Mononuclear cell (primary cell): Measurements from ENCODE around the gene TSHZ3. TPM values are rescaled to one million over a fixed set of nuclear protein-coding genes. Genes with fewer than 3 reads are reported as not detected.

Experiments
- H3K27me3 ChIP-seq: 2 replicates; pipeline ENCODE4 v1.6.0; 2011; ENCODE audit warnings: low read length, control low read depth; ENCODE audit not compliant: insufficient read depth
- H3K4me1 ChIP-seq: 2 replicates; pipeline ENCODE4 v1.5.1; 2011; ENCODE audit warnings: mild to moderate bottlenecking, low read length, control low read depth; ENCODE audit not compliant: insufficient read depth
- H3K4me3 ChIP-seq: 2 replicates; pipeline ENCODE4 v1.5.1; 2011; ENCODE audit warnings: mild to moderate bottlenecking, low read length, moderate library complexity
- H3K9me3 ChIP-seq: 2 replicates; pipeline ENCODE4 v1.5.1; 2011; ENCODE audit warnings: low read depth, mild to moderate bottlenecking, control low read depth, low read length
- total RNA-seq: library from RNA; depleted of rRNA; stranded (reverse); fragments of >200 nt; gene quantifications from one replicate; pipeline ENCODE4 v1.2.3, GENCODE V29; 2012

TSHZ3 gene
- total RNA-seq, result 1.9 TPM

DNA sequence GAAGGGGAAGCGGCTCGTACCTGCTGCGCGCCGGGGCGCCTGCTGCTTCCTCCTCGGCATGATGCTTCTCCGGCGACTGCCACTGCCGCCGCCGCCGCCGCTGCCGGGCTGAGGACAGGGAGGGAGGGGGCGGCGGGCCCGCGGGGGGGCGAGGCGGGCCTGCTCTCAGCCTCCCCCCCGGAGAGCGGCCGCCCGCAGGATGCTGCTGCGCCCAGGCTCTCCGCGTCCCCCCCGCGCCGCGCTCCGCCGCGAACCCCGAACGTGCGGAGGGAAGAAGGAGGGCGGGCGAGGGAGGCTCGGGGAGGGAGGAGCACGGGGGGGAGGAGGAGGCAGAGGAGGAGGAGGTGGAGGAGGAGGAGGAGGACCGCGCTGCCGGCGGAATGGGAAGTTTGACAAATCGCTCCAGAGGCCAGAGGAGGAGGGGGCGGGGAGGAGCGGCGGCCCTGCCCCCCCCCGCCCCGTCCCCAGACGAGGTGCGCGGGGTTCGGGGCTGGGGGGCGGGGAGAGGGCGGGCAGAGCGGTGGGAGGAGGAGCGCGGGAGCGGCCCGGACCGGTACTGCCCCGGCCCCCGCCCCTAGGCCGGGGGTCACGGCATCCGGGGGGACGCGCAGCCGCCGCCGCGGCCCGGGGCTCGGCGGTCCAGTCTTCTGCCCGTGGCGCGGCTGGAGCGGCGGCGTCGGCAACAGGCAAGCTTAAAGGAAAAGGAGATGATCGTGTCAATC is at the start of gene TSHZ3:
Gene TSHZ3, minus strand, starts transcription at position 277 of the 722 bp plus-strand sequence. Its CDS starts 217 bp downstream, at position 60.
- Histone ChIP-seq H3K27me3 (peaks cover 61% of the 10 kb centered on the region), H3K4me3 (peak within 1 kb of the TSS; percentile 49), H3K9me3 (no peaks in the 10 kb centered on the region), H3K4me1 (peaks cover 38% of the 10 kb centered on the region)

DNA sequence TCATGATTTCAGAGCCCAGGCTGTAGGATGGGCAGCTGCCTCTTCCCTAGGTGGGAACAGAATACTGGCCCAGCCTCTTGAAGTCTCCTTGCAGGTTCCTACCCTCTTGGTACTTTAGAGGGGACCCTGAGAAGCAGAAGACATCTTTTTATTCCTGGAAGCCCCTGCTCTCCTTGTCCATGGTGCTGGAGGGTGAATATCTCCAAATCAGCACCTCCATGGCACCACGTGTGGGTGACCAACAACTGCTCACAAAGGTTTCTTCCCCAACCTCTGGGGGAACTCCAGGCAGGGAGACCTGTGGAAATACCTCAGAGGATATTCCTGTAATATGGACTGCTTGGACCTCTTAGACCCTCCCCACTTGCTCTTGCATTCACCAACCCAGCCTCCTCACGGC is 48.1 kb upstream of the TSHZ3 start:
- H3K4me1 ChIP-seq, result no peaks in the 10 kb centered on the region
- H3K27me3 ChIP-seq, result no peaks in the 10 kb centered on the region
- no peaks in the 10 kb centered on the region for H3K9me3 ChIP-seq
- H3K4me3 ChIP-seq, result no peak overlapping the region

- no peaks in the 10 kb centered on the region for H3K4me1 ChIP-seq
- H3K4me3 ChIP-seq, result no peak overlapping the region
- H3K27me3 ChIP-seq, result no peaks in the 10 kb centered on the region
- H3K9me3 ChIP-seq, result no peaks in the 10 kb centered on the region
Measured at GRCh38 chr19:31392464-31392863, 43.2 kb upstream of the TSHZ3 start.

GRCh38 chr19:31391518-31391917 is 42.3 kb upstream of the TSHZ3 start:
- H3K4me3 ChIP-seq, result no peak overlapping the region

DNA sequence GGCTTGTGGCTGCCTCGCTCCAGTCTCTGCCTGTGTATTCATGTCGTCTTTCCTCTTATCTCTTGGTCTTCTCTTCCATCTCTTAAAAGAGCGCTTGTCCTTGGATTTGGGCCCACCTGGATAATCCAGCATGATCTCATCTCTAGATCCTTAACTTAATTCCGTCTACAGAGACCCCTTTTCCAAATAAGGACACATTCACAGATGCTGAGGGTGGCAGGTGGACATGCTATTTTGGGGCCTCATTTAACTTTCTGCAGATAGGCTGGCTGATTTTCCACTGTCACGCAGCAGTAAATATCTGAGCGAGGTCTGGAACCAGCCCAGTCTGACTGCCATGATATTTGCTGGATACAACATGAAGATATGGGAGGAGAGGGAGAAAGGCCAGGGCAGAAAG is 41.5 kb upstream of the TSHZ3 start:
- H3K9me3 ChIP-seq, result no peaks in the 10 kb centered on the region
- no peak overlapping the region for H3K4me3 ChIP-seq
- no peaks in the 10 kb centered on the region for H3K27me3 ChIP-seq
- no peaks in the 10 kb centered on the region for H3K4me1 ChIP-seq

More at GRCh38 chr19:31391518-31391917, 42.3 kb upstream of the TSHZ3 start:
- H3K4me1 ChIP-seq, result no peaks in the 10 kb centered on the region
- H3K27me3 ChIP-seq, result no peaks in the 10 kb centered on the region
- H3K9me3 ChIP-seq, result no peaks in the 10 kb centered on the region

DNA sequence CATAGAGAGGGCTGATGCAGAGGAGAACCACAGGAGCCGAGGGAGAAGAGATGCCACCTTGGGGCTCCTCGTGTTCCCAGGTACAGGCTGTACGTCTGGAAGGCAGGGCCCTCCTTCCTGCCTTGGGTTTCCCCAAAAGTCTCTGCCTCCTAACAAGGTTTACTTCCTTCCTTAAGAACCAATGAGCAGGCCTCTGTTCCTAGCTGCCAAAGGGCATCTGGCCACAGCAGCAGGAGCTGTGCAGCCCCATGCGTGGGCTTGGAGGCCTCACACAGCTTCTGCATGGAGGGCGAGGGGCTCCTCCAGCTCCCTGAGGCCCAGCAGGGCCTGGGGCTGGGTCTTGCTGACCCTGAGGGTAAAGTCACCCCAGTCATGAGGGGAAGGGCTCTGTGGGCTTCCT is 40.6 kb upstream of the TSHZ3 start:
- Histone ChIP-seq H3K4me1 (no peaks in the 10 kb centered on the region), H3K4me3 (no peak overlapping the region), H3K27me3 (no peaks in the 10 kb centered on the region), H3K9me3 (no peaks in the 10 kb centered on the region)

GRCh38 chr19:31387717-31388301 is 38.6 kb upstream of the TSHZ3 start:
- no peaks in the 10 kb centered on the region for H3K4me1 ChIP-seq
- no peak overlapping the region for H3K4me3 ChIP-seq
- no peaks in the 10 kb centered on the region for H3K9me3 ChIP-seq
- no peaks in the 10 kb centered on the region for H3K27me3 ChIP-seq

- H3K9me3 ChIP-seq, result no peaks in the 10 kb centered on the region
- no peaks in the 10 kb centered on the region for H3K27me3 ChIP-seq
- no peak overlapping the region for H3K4me3 ChIP-seq
- no peaks in the 10 kb centered on the region for H3K4me1 ChIP-seq
Measured at GRCh38 chr19:31386806-31387205, 37.6 kb upstream of the TSHZ3 start.

GRCh38 chr19:31385744-31386143 is 36.5 kb upstream of the TSHZ3 start:
- no peaks in the 10 kb centered on the region for H3K9me3 ChIP-seq
- no peaks in the 10 kb centered on the region for H3K27me3 ChIP-seq
- H3K4me1 ChIP-seq, result no peaks in the 10 kb centered on the region
- no peak overlapping the region for H3K4me3 ChIP-seq

DNA sequence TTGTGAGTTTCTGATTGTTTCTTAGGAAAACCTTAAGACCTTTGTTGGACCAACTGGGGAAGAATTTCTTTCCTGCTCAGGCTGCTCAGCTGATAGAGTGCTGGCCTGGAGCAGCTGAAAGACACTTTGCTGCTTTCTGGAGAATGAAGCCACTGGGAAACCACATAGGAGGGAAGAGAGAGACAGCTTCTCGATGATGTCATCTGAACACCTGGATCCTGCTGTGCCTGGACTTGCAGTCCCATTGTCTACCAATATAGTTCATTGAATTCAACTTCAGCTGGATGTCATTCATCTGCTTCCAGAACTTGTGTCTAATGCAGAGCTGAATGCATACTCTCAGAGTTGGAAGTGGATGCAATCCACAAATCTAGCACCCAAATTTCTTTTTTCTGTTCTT is 34.3 kb upstream of the TSHZ3 start:
- no peaks in the 10 kb centered on the region for H3K4me1 ChIP-seq
- no peak overlapping the region for H3K4me3 ChIP-seq
- no peaks in the 10 kb centered on the region for H3K27me3 ChIP-seq

GRCh38 chr19:31380854-31381253 is 31.6 kb upstream of the TSHZ3 start:
- Histone ChIP-seq H3K27me3 (no peaks in the 10 kb centered on the region), H3K4me3 (no peak overlapping the region), H3K4me1 (no peaks in the 10 kb centered on the region), H3K9me3 (no peaks in the 10 kb centered on the region)

More for the DNA sequence above, 34.3 kb upstream of the TSHZ3 start:
- H3K9me3 ChIP-seq, result no peaks in the 10 kb centered on the region

DNA sequence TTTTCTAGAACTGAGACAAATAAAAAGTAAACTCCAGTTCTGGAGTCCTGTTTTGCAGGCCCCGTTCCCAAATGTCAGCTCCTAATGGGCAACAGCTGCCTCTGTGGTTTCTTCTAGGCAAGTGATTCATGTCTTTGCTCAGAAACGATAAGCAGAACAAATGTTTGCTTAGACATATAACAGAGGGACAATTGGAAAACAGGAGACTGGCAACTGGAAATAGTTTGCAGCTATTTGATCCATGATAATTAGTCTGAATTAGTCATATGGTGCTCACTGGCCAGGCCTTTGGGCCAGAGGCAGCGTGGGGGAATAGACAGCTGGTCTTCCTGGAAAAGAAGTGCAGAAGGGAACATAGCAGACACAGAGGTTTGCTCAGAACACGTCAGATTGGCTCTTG is 29.2 kb upstream of the TSHZ3 start:
- Histone ChIP-seq H3K9me3 (no peaks in the 10 kb centered on the region), H3K27me3 (no peaks in the 10 kb centered on the region), H3K4me3 (no peak overlapping the region), H3K4me1 (no peaks in the 10 kb centered on the region)

DNA sequence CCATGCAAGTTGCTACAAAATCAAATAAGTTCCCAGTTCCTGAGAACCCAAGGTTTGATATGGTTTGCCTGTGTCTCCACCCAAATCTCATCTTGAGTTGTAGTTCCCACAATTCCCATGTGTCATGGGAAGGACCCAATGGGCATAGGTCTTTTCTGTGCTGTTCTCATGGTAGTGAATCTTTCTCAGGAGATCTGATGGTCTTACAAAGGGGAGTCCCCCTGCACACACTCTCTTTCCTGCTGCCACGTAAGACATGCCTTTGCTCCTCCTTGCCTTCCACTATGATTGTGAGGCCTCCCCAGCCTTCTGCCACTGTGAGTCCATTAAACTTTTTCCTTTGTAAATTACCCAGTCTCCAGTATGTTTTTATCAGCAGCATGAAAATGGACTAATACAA is 28.5 kb upstream of the TSHZ3 start:
- no peaks in the 10 kb centered on the region for H3K9me3 ChIP-seq
- no peaks in the 10 kb centered on the region for H3K27me3 ChIP-seq
- no peaks in the 10 kb centered on the region for H3K4me1 ChIP-seq
- H3K4me3 ChIP-seq, result no peak overlapping the region

- H3K4me1 ChIP-seq, result no peaks in the 10 kb centered on the region
- no peaks in the 10 kb centered on the region for H3K27me3 ChIP-seq
- no peaks in the 10 kb centered on the region for H3K9me3 ChIP-seq
- H3K4me3 ChIP-seq, result no peak overlapping the region
Measured at GRCh38 chr19:31372246-31372781, 23.1 kb upstream of the TSHZ3 start.

DNA sequence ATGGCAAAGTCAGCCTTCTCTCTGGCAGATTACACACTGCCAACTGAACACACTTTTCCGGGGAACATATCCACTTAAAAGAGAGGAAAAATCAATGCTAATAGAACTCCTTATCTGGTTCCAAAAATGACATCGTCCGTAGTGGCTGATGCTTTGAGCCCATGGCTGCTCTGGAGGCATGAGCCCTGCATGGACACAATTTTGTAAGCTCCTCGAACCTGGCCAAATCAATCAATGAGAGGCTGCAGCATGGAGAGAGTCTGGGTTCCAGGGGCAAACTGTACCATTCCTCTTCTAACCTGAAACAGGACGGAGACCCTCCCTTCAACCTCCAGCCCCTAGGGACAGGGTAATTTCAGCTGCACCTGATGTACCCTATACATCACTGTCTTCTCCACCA is 21.0 kb upstream of the TSHZ3 start:
- Histone ChIP-seq H3K4me3 (no peak overlapping the region), H3K27me3 (no peaks in the 10 kb centered on the region), H3K9me3 (no peaks in the 10 kb centered on the region)

DNA sequence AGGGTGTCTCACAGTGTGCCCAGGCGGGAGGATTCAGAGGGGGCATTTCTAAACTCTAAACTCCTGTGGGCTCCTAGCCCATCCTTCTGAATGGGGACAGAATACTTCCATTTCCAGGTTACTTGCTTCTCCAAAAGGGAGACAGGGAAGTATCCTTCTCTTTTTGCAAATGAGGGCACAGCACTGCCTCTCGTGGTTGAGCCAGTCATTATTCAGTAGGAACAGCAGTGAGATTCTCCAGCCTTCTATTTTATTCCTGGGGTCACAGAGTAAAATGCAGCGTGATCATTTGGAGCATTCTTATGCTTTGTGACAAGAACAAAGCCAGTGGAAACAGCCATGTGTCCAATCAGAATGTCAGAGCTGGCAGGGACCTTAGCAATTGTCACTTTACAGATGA is 15.7 kb upstream of the TSHZ3 start:
- Histone ChIP-seq H3K27me3 (no peaks in the 10 kb centered on the region), H3K4me3 (no peak overlapping the region), H3K9me3 (no peaks in the 10 kb centered on the region), H3K4me1 (no peaks in the 10 kb centered on the region)

More for the DNA sequence above, 21.0 kb upstream of the TSHZ3 start:
- no peaks in the 10 kb centered on the region for H3K4me1 ChIP-seq
